ENCODE measurements around the gene RFX5. TPM values are rescaled to one million over a fixed set of nuclear protein-coding genes. Genes with fewer than 3 reads are reported as not detected.

Gene RFX5
- total and polyA plus RNA-seq, 7 donors = 4.7 to 38.7 (median 17.7) TPM

DNA sequence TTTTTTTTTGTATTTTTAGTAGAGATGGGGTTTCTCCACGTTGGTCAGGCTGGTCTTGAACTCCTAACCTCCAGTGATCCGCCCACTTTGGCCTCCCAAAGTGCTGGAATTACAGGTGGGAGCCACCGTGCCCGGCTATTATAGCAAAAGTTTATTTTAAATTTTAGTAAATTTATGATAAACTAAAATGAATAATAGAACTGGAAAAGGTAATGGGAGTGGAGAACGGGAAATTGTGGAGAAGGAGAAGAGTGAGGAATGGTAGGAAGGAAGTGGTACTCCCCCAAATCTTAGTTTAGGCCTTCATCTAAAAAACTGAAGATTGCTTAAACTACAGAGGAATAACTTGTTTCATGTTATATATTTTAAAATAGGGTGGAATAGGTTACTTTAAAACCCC, 12.2 kb downstream of the RFX5 start:
- no peak for DNase-seq
- Histone ChIP-seq H3K27me3 (ENCODE audit: insufficient read depth in 3 of 3, low read length in 2 of 3) (no peaks in the 10 kb centered on the region), H3K9me3 (no peaks in the 10 kb centered on the region), H3K27ac (no peak overlapping the region), H3K4me1 (no peaks in the 10 kb centered on the region), H3K4me3 (no peak overlapping the region), H3K36me3 (ENCODE audit: insufficient read depth in 1 of 2, low read depth in 1 of 2) (no peaks in the 10 kb centered on the region)
- no peak for ATAC-seq
- 84 to 90% (median 88%) methylated on average over 5 of the region's 5 CpGs for WGBS, 3 donors
- TF ChIP-seq, protein P1, sequence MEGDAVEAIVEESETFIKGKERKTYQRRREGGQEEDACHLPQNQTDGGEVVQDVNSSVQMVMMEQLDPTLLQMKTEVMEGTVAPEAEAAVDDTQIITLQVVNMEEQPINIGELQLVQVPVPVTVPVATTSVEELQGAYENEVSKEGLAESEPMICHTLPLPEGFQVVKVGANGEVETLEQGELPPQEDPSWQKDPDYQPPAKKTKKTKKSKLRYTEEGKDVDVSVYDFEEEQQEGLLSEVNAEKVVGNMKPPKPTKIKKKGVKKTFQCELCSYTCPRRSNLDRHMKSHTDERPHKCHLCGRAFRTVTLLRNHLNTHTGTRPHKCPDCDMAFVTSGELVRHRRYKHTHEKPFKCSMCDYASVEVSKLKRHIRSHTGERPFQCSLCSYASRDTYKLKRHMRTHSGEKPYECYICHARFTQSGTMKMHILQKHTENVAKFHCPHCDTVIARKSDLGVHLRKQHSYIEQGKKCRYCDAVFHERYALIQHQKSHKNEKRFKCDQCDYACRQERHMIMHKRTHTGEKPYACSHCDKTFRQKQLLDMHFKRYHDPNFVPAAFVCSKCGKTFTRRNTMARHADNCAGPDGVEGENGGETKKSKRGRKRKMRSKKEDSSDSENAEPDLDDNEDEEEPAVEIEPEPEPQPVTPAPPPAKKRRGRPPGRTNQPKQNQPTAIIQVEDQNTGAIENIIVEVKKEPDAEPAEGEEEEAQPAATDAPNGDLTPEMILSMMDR (IDR thresholded peaks at IDR 0.05) = no peak
- intact Hi-C loops (cut with DNase I) = no loop called here

DNA sequence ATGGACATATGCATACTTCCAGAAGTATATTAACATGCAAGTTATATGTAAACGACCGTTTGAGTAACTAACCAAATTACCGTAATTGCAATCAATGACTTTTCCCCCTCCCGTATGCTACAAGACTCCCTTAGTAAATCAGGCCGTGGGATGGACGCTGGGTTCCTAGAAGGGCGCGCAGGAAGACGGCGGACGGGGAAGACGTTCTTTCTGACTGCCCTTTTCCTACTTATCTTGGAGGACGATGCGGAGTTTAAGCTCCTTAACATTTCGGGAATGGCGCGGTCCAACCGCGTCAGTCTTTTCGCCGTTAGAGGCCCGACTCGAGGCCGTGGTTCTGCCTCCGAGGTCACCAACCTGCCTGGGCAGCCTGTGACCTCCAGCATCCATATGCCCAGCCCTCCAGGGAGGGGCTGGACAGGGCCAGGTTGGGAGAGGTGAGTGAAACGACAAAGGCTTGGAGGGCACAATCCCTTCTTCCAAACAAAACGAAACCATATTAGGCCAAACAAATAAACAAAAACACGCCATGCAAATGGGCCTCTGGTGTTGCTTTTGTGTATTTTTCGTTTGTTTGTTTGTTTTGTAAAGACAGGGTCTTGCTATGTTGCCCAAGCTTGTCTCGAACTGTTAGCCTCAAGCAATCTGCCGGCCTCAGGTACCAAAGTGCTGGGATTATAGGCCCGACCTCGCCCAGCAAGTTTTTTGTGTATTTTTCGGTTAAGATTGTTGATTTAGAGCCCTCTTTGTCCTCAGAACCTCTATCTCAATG, 19.0 kb downstream of the RFX5 start:
- peak in 1 of 2 donors; percentile 32 for DNase-seq

DNA sequence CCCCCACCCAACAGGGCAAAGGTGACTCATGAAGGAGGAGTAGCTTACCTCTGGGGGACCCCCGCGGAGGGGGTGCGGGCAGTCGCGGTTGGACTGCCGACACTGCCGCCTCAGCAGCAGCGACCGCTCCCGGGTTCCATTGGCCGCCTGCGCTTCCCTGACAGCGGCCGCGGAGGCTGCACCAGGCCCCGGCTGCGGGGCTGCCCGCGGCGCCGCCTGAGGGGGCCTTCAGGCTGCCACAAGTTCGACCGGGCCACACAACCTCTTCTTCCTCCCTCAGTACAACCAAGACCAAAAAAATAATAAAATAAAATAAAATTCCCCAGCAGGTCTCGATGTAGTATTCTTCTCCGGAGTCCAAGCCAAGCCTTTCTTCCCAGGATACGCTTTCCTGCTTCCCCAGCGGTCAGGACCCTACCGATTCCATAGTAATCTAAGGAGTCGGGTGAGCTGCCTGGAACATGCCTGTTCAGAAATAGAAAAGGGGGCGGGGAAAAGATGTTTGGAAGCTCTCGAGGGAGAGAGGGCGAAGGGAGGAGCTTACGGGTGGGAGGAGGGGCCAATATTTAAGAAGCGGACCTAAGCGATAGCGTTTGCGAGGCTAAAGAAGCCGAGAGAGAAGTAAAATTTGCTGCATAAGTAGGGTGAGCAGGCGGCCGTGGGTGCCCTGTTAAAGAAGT, 19.7 kb downstream of the RFX5 start, which contains the start of gene PI4KB:
PI4KB (minus strand) TSS at position 194 of the 680 bp plus-strand sequence. CDS start 10,935 bp downstream, outside the sequence.
- intact Hi-C loops (cut with DNase I) = loop anchor here (1.0 to 5.0 kb wide), 3 partner anchors 15 to 45 kb away; partner anchors contain the start of gene ZNF687 (in 1 of the 2)
- Histone ChIP-seq H3K9me3 (no peaks in the 10 kb centered on the region), H3K4me3 (peak within 1 kb of the TSS; percentile 92), H3K36me3 (ENCODE audit: insufficient read depth in 1 of 2, low read depth in 1 of 2) (peaks cover 10 to 35% of the 10 kb centered on the region in 2 donors), H3K27ac (peak within 1 kb of the TSS; percentile 96), H3K4me1 (peaks cover 25% of the 10 kb centered on the region), H3K27me3 (ENCODE audit: insufficient read depth in 3 of 3, low read length in 2 of 3) (no peaks in the 10 kb centered on the region)
- ATAC-seq (peak; percentile 97 to 98 (median 98)), DNase-seq (peak; percentile 85 to 90)
- TF ChIP-seq, protein P1 (IDR thresholded peaks at IDR 0.05) = no peak
- WGBS, 3 donors = 0% methylated on average over 28 to 40 of the region's 40 CpGs

More for the DNA sequence above, 19.0 kb downstream of the RFX5 start:
- Histone ChIP-seq H3K36me3 (ENCODE audit: insufficient read depth in 1 of 2, low read depth in 1 of 2) (peaks cover 6 to 28% of the 10 kb centered on the region in 2 donors), H3K4me1 (peaks cover 25% of the 10 kb centered on the region), H3K27me3 (ENCODE audit: insufficient read depth in 3 of 3, low read length in 2 of 3) (no peaks in the 10 kb centered on the region), H3K4me3 (peak overlapping the region; percentile 92), H3K9me3 (no peaks in the 10 kb centered on the region), H3K27ac (peak overlapping the region; percentile 96)
- TF ChIP-seq, protein P1 (IDR thresholded peaks at IDR 0.05) = no peak
- peak; percentile 9 to 28 (median 17) for ATAC-seq
- WGBS, 3 donors = 16 to 18% (median 17%) methylated on average over 34 of the region's 34 CpGs
- intact Hi-C loops (cut with DNase I) = loop anchor here (1.0 to 5.0 kb wide), 3 partner anchors 15 to 46 kb away; partner anchors contain the start of gene ZNF687 (in 1 of the 2)

DNA sequence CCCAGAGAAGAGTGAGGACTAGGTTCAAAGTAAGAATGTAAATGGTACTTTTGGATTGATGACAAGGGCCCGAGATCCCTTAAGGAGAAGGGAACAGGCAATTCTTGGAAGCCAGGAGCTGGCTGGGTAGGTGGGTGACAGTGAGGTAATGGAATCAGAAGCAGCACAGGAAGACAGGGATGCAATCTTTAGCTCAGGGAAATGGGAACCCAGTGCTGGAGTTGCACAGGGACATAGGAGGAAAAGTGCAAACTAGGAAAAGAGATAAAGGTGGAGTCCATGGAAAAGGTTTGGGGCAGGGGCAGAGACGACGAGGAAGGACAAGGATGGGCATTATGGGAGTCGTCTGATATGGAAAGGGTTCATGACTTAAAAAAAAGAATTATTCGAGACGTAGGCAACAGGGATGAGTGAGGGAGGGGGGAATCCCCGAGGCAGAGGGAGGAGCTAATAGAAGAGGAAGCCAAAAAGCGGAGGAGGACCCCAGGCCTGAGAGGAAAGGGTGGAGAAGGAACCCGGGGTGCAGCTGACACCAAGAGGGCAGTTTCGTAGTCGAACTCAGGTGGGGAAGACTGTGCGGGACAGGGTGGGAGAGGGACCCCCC, 20.3 kb downstream of the RFX5 start:
- peak overlapping the region; percentile 92 for H3K4me3 ChIP-seq
- DNase-seq (peak; percentile 40 to 65), ATAC-seq (peak; percentile 52 to 62 (median 54))
- 0 to 1% (median 0%) methylated on average over 11 to 12 of the region's 12 CpGs for WGBS, 3 donors
- TF ChIP-seq, protein P1 (IDR thresholded peaks at IDR 0.05) = no peak
- no peaks in the 10 kb centered on the region for H3K9me3 ChIP-seq
- peaks cover 16 to 42% of the 10 kb centered on the region in 2 donors for H3K36me3 ChIP-seq (ENCODE audit: insufficient read depth in 1 of 2, low read depth in 1 of 2)
- peaks cover 25% of the 10 kb centered on the region for H3K4me1 ChIP-seq
- no peaks in the 10 kb centered on the region for H3K27me3 ChIP-seq (ENCODE audit: insufficient read depth in 3 of 3, low read length in 2 of 3)
- H3K27ac ChIP-seq = peak overlapping the region; percentile 96
- intact Hi-C loops (cut with DNase I) = loop anchor here (1.0 to 5.0 kb wide), 3 partner anchors 14 to 44 kb away; partner anchors contain the start of gene ZNF687 (in 1 of the 2)

All from psoas muscle (tissue), 8 donors.